Measurements from ENCODE around the gene AKTIP.

AKTIP gene

GRCh38 chr16:53478965-53479364 lies 24.0 kb downstream of the AKTIP start:
- Histone ChIP-seq H3K4me2 (no peak overlapping the region), H3K9ac (no peak overlapping the region), H3K27me3 (no peaks in the 10 kb centered on the region), H3K4me1 (peaks cover 0 to 15% (median 7%) of the 10 kb centered on the region in 10 experiments; a peak in 9 of 20 replicates), H3K36me3 (peaks cover 95 to 100% (median 98%) of the 10 kb centered on the region in 11 experiments), H3K4me3 (no peak overlapping the region), H3K27ac (no peak overlapping the region), H4K20me1 (peaks cover 0 to 4% (median 0%) of the 10 kb centered on the region in 11 experiments; a peak in 1 of 22 replicates), H3K9me3 (replicated peaks in 1 of 11) (no peaks in the 10 kb centered on the region)
- TF ChIP-seq Cebpa-rat (IDR thresholded peaks at IDR 0.05), result no peak

GRCh38 chr16:53476867-53477266 lies 26.1 kb downstream of the AKTIP start:
- H4K20me1 ChIP-seq, result peaks cover 0 to 4% (median 0%) of the 10 kb centered on the region in 11 experiments; a peak in 1 of 22 replicates
- no peak overlapping the region for H3K27ac ChIP-seq
- H3K9me3 ChIP-seq (replicated peaks in 1 of 11), result no peaks in the 10 kb centered on the region
- no peak overlapping the region for H3K4me3 ChIP-seq
- H3K4me1 ChIP-seq, result peaks cover 0 to 7% (median 3%) of the 10 kb centered on the region in 10 experiments; a peak in 9 of 20 replicates
- H3K9ac ChIP-seq, result no peak overlapping the region
- H3K4me2 ChIP-seq, result no peak overlapping the region
- TF ChIP-seq Cebpa-rat (IDR thresholded peaks at IDR 0.05), result no peak
- H3K36me3 ChIP-seq, result peaks cover 96 to 100% (median 98%) of the 10 kb centered on the region in 11 experiments
- H3K27me3 ChIP-seq, result no peaks in the 10 kb centered on the region

- Histone ChIP-seq H3K4me1 (peaks cover 0 to 8% (median 0%) of the 10 kb centered on the region in 10 experiments; a peak in 2 of 20 replicates), H3K4me2 (peak overlapping the region in 1 of 11 experiments; percentile 24; a peak in 1 of 22 replicates), H3K36me3 (peaks cover 88 to 100% (median 98%) of the 10 kb centered on the region in 11 experiments), H3K9me3 (replicated peaks in 1 of 11) (no peaks in the 10 kb centered on the region), H4K20me1 (no peaks in the 10 kb centered on the region), H3K4me3 (no peak overlapping the region), H3K27me3 (no peaks in the 10 kb centered on the region), H3K27ac (no peak overlapping the region), H3K9ac (no peak overlapping the region)
- no peak for TF ChIP-seq Cebpa-rat (IDR thresholded peaks at IDR 0.05)
These were observed 37.3 kb downstream of the AKTIP start for GRCh38 chr16:53465606-53466280.

GRCh38 chr16:53458635-53459034 lies 44.4 kb downstream of the AKTIP start:
- Histone ChIP-seq H3K9me3 (replicated peaks in 1 of 11) (no peaks in the 10 kb centered on the region), H3K9ac (no peak overlapping the region), H3K4me1 (peaks cover 0 to 22% (median 19%) of the 10 kb centered on the region in 10 experiments; a peak in 16 of 20 replicates), H3K4me2 (no peak overlapping the region), H3K4me3 (no peak overlapping the region), H3K27me3 (no peaks in the 10 kb centered on the region), H4K20me1 (peaks cover 0 to 17% (median 3%) of the 10 kb centered on the region in 11 experiments; a peak in 5 of 22 replicates), H3K27ac (no peak overlapping the region), H3K36me3 (peaks cover 95 to 100% (median 99%) of the 10 kb centered on the region in 11 experiments)
- no peak for TF ChIP-seq Cebpa-rat (IDR thresholded peaks at IDR 0.05)

DNA sequence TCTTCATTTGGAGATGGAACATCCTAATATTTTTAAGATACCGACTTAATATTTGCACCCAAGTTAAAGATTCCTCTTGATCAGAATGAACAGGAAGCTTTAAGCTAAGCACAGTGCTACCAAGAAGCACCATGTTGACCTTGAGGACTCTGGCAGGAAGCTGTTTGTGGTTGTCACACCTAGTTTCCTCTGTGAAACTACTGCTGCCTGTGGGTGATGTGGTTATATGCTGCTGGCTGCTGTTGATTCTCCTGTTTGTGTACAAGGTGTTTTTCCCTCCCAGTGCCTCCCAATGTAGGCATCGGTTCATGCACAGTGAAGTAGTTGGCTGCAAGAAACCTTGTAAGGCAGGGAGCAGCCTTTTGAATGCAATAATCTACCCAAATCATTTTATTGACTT lies 45.3 kb downstream of the AKTIP start:
- no peak overlapping the region for H3K9ac ChIP-seq
- peaks cover 93 to 100% (median 99%) of the 10 kb centered on the region in 11 experiments for H3K36me3 ChIP-seq
- H4K20me1 ChIP-seq, result peaks cover 0 to 17% (median 3%) of the 10 kb centered on the region in 11 experiments; a peak in 6 of 22 replicates
- no peak overlapping the region for H3K27ac ChIP-seq
- no peaks in the 10 kb centered on the region for H3K27me3 ChIP-seq
- H3K4me1 ChIP-seq, result peaks cover 0 to 22% (median 19%) of the 10 kb centered on the region in 10 experiments; a peak in 16 of 20 replicates
- no peaks in the 10 kb centered on the region for H3K9me3 ChIP-seq (replicated peaks in 1 of 11)
- peak overlapping the region in 4 of 11 experiments; percentile 4 to 30 (median 19); a peak in 1 of 22 replicates for H3K4me2 ChIP-seq
- no peak overlapping the region for H3K4me3 ChIP-seq
- TF ChIP-seq Cebpa-rat (IDR thresholded peaks at IDR 0.05), result no peak

GRCh38 chr16:53456625-53457024 lies 46.4 kb downstream of the AKTIP start:
- Histone ChIP-seq H3K27me3 (no peaks in the 10 kb centered on the region), H4K20me1 (peaks cover 0 to 17% (median 3%) of the 10 kb centered on the region in 11 experiments; a peak in 6 of 22 replicates), H3K27ac (no peak overlapping the region), H3K36me3 (peaks cover 91 to 100% (median 97%) of the 10 kb centered on the region in 11 experiments), H3K4me1 (peaks cover 0 to 22% (median 19%) of the 10 kb centered on the region in 10 experiments; a peak in 16 of 20 replicates), H3K9me3 (replicated peaks in 1 of 11) (no peaks in the 10 kb centered on the region), H3K4me2 (peak overlapping the region in 8 of 11 experiments; percentile 7 to 30 (median 18); a peak in 8 of 22 replicates), H3K9ac (no peak overlapping the region), H3K4me3 (no peak overlapping the region)
- TF ChIP-seq Cebpa-rat (IDR thresholded peaks at IDR 0.05), result no peak

DNA sequence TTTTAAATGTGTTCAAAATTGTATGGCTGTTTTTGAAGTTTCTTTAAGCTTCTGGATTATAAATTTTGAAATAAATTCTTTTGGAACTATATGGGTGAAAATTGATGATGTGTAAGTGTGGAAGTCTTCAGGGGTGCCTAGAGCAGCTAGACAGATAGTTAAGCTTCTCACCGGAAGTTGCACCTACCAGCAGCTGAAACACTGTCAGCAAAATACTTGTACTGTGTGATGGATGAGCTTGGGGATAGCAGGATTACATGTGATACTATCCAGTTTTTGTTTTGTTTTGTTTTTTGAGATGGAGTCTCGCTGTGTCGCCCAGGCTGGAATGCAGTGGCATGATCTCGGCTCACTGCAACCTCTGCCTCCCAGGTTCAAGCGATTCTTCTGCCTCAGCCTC lies 49.1 kb downstream of the AKTIP start:
- no peaks in the 10 kb centered on the region for H3K27me3 ChIP-seq
- no peak for TF ChIP-seq Cebpa-rat (IDR thresholded peaks at IDR 0.05)
- H3K4me1 ChIP-seq, result peaks cover 0 to 22% (median 19%) of the 10 kb centered on the region in 10 experiments; a peak in 16 of 20 replicates
- H3K4me2 ChIP-seq, result no peak overlapping the region
- H3K9ac ChIP-seq, result no peak overlapping the region
- no peak overlapping the region for H3K4me3 ChIP-seq
- peaks cover 67 to 100% (median 92%) of the 10 kb centered on the region in 11 experiments for H3K36me3 ChIP-seq
- H3K27ac ChIP-seq, result no peak overlapping the region
- H4K20me1 ChIP-seq, result peaks cover 0 to 17% (median 5%) of the 10 kb centered on the region in 11 experiments; a peak in 6 of 22 replicates
- H3K9me3 ChIP-seq (replicated peaks in 1 of 11), result no peaks in the 10 kb centered on the region

GRCh38 chr16:53449816-53450517 lies 53.0 kb downstream of the AKTIP start:
- no peaks in the 10 kb centered on the region for H3K27me3 ChIP-seq
- peaks cover 0 to 5% (median 0%) of the 10 kb centered on the region in 11 experiments; a peak in 3 of 22 replicates for H4K20me1 ChIP-seq
- H3K4me3 ChIP-seq, result no peak overlapping the region
- peaks cover 65 to 100% (median 93%) of the 10 kb centered on the region in 11 experiments for H3K36me3 ChIP-seq
- H3K4me1 ChIP-seq, result no peaks in the 10 kb centered on the region
- H3K9me3 ChIP-seq (replicated peaks in 1 of 11), result no peaks in the 10 kb centered on the region
- no peak overlapping the region for H3K4me2 ChIP-seq
- no peak overlapping the region for H3K9ac ChIP-seq
- TF ChIP-seq Cebpa-rat (IDR thresholded peaks at IDR 0.05), result no peak
- H3K27ac ChIP-seq, result no peak overlapping the region

DNA sequence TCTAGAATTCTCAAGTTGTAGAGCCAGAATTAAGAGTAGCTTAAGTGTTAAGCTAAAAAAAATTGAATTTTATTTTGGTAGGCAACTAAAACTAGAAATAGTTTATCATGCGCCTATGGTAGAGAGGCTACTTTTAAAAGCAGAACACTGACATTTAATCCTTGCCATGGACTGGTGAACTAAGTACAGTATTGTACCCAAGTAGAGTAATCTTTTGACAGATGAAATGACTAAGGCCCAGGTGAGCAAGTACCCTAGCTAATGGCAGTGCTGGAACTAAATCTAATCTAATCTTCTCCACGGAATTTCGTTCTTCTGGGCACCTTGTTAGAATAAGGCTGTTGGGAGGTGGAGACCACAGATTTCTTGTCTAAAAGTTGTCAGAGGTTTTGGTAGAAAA lies 56.9 kb downstream of the AKTIP start:
- H3K9me3 ChIP-seq (replicated peaks in 1 of 11), result no peaks in the 10 kb centered on the region
- no peak overlapping the region for H3K9ac ChIP-seq
- no peak overlapping the region for H3K4me2 ChIP-seq
- TF ChIP-seq Cebpa-rat (IDR thresholded peaks at IDR 0.05), result no peak
- H3K27me3 ChIP-seq, result no peaks in the 10 kb centered on the region
- no peak overlapping the region for H3K27ac ChIP-seq
- peaks cover 0 to 5% (median 0%) of the 10 kb centered on the region in 11 experiments; a peak in 1 of 22 replicates for H4K20me1 ChIP-seq
- peaks cover 72 to 100% (median 92%) of the 10 kb centered on the region in 11 experiments for H3K36me3 ChIP-seq
- H3K4me3 ChIP-seq, result no peak overlapping the region
- peaks cover 0 to 8% (median 0%) of the 10 kb centered on the region in 10 experiments; a peak in 2 of 20 replicates for H3K4me1 ChIP-seq

Data from BLaER1 treated with 17β-estradiol and CSF1 and Interleukin-3, amounts not matched to agents 10 nM and 100 nM (cell line).